ENCODE measurements around the gene CORO2A. TPM values are rescaled to one million over a fixed set of nuclear protein-coding genes. Genes with fewer than 3 reads are reported as not detected.

Gene CORO2A
- total and polyA plus RNA-seq, 10 of the 15 experiments (the other 5 are each of a cell fraction or from before 2014, with no cell fraction given): 1.0 to 5.3 (median 3.5) TPM

- TF ChIP-seq PBX3 (IDR thresholded peaks at IDR 0.05; ENCODE audit: insufficient replicate concordance, low read depth, low read length) (no peak), MTA3 (IDR thresholded peaks at IDR 0.05; ENCODE audit: borderline replicate concordance, low read length) (no peak), YY1 (IDR thresholded peaks at IDR 0.05; ENCODE audit: low read depth, low read length) (no peak), SMC3 (IDR thresholded peaks at IDR 0.05; ENCODE audit: borderline replicate concordance, low read length) (no peak), ZNF622 (IDR thresholded peaks at IDR 0.05) (no peak), TBL1XR1 (IDR thresholded peaks at IDR 0.05; ENCODE audit: low read depth, low read length) (no peak), USF1 (IDR thresholded peaks at IDR 0.05; ENCODE audit: borderline replicate concordance, extremely low read length, insufficient read depth, low read depth, low read length) (no peak), MEF2B (IDR thresholded peaks at IDR 0.05; ENCODE audit: partially characterized antibody, poor library complexity, severe bottlenecking) (no peak), KDM1A (IDR thresholded peaks at IDR 0.05; ENCODE audit: borderline replicate concordance) (no peak), POU2F2 (IDR thresholded peaks at IDR 0.05; ENCODE audit: borderline replicate concordance, low read depth, low read length) (no peak), ZSCAN29 (IDR thresholded peaks at IDR 0.05) (no peak), NR2C1 (IDR thresholded peaks at IDR 0.05) (no peak), STAT1 (conservative IDR thresholded peaks at IDR 0.05) (no peak), TCF3 (IDR thresholded peaks at IDR 0.05; ENCODE audit: borderline replicate concordance, insufficient read depth, low read depth, low read length) (0 out of 2 replicates have a peak, but pooled peaks have one; percentile 16), NKRF (conservative IDR thresholded peaks at IDR 0.05) (no peak), PML (IDR thresholded peaks at IDR 0.05; ENCODE audit: low read length) (no peak), YBX1 (IDR thresholded peaks at IDR 0.05) (no peak), REST (IDR thresholded peaks at IDR 0.05; ENCODE audit: low read depth, low read length) (no peak), RCOR1 (conservative IDR thresholded peaks at IDR 0.05; ENCODE audit: low read depth, low read length) (no peak), ZNF274 (IDR thresholded peaks at IDR 0.05; ENCODE audit: insufficient read depth, insufficient read length) (no peak), HDAC2 (IDR thresholded peaks at IDR 0.05) (no peak), SP1 (IDR thresholded peaks at IDR 0.05; ENCODE audit: low read depth, low read length) (peak; percentile 31), IKZF2 (IDR thresholded peaks at IDR 0.05) (peak; percentile 64 to 68), SUPT20H (IDR thresholded peaks at IDR 0.05; ENCODE audit: borderline replicate concordance, control insufficient read depth, low read depth, low read length) (no peak)
These were observed 83.9 kb downstream of the CORO2A start (continued) for GRCh38 chr9:98108531-98109031.
